ENCODE measurements around the gene BACH2. TPM values are rescaled to one million over a fixed set of nuclear protein-coding genes. Genes with fewer than 3 reads are reported as not detected.

Gene BACH2
- total RNA-seq, 1 donor from 2014 or later, result 0.76 TPM

GRCh38 chr6:90237350-90237990 lies 59.2 kb downstream of the BACH2 start:
- ATAC-seq, result no peak

DNA sequence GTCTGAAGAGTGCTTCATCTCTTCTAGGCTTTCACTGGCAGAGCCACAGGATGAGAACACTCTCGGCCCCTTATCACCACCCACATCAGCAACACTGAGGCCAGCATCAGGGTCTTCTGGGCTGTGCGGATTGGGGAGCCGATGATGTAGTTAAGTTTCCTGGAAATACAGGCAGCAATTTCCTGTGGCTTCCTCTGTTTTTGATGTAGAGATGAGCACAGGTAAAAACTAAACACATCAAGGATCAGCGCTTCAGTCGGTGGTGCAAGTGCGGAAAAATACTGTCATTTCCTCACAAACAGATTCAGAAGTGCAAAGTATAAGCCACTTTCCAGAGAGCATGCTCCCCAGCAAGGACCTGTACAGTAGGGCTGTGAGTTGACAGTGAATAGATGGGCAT lies 62.6 kb downstream of the BACH2 start:
- no peak for ATAC-seq

DNA sequence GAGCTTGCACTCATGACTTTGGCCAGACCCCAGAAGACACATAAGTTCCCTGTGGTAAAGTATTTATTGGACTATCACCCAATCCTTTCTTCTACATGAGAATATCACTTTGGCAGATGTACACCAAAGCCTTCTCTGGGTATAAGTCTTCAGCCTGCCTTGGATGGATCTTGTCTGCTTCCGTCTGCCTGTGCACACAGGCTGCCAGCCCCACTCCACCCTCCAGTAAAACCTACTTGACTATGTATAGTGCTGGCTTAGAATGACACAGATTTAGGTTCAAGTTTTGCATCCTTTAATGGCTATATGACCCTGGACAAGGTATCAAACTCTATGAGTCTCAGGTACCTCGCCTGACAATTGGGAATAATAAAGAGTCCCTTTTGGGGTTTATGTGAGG lies 63.4 kb downstream of the BACH2 start:
- ATAC-seq, result no peak

- ATAC-seq, result no peak
Measured at GRCh38 chr6:90231798-90232197, 64.8 kb downstream of the BACH2 start.

GRCh38 chr6:90231308-90231707 lies 65.3 kb downstream of the BACH2 start:
- no peak for ATAC-seq

- no peak for ATAC-seq
Measured at GRCh38 chr6:90230548-90231215, 66.0 kb downstream of the BACH2 start.

DNA sequence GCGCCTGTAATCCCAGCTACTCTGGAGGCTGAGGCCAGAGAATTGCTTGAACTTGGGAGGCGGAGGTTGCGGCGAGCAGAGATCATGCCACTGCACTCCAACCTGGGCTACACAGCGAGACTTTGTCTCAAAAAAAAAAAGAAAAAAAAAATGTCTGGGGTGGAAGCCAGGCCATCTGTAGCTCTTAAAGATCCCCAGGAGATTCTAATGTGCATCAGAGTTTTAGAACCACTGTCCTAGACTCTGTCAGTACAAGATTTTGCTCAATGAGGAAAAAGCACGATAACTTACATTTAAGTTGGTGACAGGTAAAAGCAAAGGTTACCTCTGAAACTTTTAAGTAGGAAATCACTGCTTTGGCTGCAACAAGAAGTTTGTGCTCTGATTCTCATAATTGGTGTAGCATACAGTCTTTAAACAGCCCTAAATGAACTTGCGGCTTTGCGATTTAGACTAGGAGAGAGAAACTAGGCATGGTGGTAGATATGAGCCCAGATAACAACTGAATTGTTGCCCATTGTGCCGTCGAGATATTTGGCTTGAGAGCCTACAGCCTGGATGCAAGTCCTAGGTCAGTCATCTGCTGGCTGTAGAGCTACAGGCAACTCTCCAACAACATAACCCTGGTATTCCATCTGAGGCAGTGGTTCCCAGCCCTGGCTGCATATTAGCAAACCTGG lies 67.2 kb downstream of the BACH2 start:
- ATAC-seq, result no peak

- no peak for ATAC-seq
Measured at GRCh38 chr6:90227673-90228072, 69.0 kb downstream of the BACH2 start.

GRCh38 chr6:90227213-90227612 lies 69.4 kb downstream of the BACH2 start:
- no peak for ATAC-seq

DNA sequence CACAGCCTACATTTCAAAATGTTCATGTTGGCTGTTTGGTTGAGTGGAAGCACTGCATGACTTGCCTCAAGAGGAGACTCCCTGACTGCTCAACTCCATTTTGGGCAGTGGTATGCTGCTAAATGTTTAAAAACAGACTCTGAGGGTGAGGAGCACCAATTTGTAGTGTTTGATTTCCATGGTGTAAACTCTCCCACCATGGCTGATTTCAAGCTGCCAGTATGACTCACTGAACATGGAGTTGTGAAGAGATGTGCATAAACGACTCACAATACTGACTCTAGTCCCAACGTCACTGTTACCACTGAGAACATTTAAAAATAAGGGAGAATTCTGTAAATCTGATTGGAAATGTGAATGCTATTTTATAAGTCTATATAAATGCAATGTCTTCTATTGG lies 70.4 kb downstream of the BACH2 start:
- no peak for ATAC-seq

GRCh38 chr6:90224196-90224595 lies 72.4 kb downstream of the BACH2 start:
- no peak for ATAC-seq

DNA sequence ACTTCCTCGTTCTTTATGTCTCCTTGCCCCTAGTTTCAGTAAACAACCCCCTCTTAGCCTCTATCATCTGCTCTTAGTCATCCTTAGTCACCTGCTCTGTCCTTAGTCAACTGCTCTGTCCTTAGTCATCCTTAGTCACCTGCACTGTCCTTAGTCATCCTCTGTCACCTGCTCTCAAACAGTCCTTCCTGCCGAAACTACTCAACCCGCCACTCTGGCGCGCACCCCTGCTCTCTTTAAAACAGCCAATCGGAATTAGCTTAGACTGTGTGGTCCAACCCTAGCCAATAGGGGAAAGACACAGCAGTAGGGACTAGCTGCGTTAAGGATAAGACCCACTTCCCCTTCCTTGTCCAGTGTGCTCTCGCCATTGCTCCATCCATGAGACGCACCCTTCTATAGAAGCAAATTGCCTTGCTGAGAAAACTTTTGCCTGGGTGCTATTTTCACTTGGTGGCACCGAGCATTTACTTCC lies 73.9 kb downstream of the BACH2 start:
- ATAC-seq, result peak; percentile 73

- no peak for ATAC-seq
Measured at GRCh38 chr6:90222008-90222407, 74.6 kb downstream of the BACH2 start.

DNA sequence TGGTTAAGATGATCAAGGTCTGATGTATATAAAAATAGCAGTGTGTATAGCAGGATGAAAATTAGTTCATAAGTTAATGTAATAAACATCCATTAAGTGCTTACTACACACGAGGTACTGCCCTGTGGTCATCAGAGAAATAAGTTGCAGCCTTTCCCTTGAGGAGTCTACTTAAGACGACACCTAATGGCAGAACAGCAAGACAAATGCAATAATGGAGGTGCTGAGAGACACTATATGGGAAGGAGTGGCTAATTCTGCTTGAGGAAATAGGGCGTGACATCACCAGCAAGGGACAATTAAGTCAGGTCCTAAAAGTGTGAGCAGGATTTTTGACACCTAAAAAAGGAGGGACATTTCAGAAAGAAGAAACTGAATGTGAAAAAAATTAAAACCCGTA lies 75.2 kb downstream of the BACH2 start:
- ATAC-seq, result no peak

- ATAC-seq, result no peak
Measured at GRCh38 chr6:90220273-90220672, 76.4 kb downstream of the BACH2 start.

DNA sequence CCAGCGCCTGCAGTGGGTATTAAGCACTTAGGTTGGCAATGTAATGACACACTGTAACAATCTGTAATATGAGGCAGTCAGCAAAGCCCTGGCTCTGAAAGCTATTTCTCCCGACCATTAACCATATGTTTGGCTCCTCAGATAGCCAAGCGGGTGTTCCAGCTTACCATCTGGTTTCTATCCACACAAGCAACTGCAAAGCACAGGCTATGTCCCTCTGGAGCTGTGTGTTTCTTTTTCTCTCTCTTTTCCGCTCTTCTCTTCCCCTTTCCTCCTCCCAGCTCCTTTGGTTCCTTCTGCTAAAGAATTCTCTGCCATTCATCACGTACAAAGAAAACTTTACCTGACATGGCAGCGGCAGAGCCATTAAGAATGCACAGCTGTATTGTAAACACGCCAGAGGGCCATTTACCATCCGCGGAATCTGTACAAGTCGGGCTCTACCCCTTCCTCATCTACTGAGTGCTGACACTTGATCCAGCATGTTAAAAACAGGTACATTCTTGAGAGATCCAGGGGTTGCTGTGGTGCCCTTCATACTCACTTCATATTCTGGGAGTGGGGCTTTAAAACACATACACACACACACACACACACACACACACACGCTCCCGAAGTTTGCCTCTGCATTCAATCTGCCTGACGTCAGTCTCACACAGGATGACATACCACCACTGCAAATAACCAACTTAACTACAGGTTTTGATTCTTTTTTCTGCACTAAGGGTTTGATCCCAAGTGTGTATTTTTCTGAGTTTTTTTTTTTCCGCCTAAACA lies 77.2 kb downstream of the BACH2 start:
- peak; percentile 42 for ATAC-seq

- ATAC-seq, result no peak
Measured at GRCh38 chr6:90218959-90219208, 77.8 kb downstream of the BACH2 start.

DNA sequence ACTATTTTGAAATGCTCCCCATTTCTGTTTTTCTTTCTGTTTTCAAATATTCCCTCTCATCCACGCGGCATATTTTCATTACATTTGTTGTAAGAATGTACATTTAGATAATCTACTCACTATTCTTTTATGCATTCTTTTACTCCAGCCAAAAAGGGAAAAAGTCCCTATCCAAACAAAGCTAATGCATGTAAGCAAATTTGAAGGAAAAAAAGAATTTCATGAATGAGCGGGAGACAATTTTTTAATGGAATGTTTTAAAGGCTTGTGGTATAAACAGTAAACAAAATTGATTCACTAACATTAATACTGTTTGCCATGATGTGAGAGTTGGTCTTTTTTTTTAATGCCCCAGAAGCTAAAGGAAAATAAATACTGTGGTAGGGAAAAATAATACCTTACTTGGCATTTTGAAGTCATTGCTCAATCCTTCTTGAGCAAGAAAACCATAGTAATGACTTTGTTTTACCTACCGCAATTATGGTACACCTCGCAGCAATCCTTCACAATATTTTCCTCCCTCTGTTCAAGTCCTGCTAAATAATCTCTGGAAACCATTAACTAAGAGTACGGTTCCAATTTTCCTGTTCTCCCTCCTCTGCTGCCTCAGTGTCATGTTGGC lies 79.0 kb downstream of the BACH2 start:
- no peak for ATAC-seq

- ATAC-seq, result no peak
Measured at GRCh38 chr6:90216072-90216977, 80.3 kb downstream of the BACH2 start.

DNA sequence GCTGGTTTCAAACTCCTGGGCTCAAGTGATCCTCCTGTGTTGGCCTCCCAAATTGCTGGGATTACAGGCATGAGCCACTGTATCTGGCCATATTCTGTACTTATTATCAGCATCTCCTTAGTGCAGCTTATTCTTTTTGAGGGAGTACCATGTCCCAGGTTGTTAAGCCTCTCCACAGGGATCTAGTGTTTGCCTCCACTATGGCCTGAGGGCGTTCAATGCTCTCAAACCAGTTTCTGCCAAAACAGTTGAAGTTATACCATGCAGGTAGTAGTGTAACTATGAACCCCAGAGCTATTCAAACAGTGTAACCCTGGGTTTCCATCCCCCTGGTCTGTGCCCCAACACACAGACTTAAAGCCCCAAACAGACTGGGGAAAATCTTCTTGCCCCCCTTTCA lies 81.7 kb downstream of the BACH2 start:
- ATAC-seq, result no peak

DNA sequence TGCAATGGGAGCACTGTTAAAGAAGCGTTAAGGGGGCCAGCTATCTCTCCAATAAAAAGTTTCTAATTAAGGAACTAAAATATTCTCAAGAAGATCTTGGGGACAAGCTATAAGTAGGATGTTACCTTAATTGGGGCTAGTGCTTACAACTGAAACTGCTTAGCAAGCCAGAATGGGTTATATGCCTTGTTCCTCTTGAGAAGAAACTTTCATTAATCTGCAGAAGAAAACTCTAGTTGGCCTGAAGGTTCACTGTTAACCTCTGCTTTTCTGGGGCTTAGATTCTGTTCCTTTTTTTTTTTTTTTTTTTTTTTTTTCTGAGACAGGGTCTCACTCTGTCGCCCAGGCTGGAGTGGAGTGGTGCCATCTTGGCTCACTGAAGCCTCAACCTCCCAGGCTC lies 82.2 kb downstream of the BACH2 start:
- ATAC-seq, result no peak

DNA sequence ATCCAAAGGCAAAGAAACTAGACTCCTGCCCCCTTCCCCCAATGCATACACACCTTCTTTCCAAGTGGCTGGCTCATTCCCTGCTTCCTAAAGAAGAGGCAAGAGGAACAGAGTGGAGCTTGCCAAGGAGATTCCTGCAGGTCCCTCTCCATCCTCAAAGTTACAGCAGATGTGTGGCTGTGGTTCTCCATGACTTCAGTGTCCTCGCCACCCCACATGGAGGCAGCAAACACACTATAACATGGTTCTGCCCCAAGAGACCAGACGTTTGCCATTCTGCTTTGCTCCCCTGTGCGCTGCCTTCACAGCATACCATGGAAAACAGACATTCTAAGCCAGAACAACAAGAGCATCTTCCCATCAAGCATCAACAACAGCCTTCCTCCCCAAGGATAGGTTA lies 84.4 kb downstream of the BACH2 start:
- no peak for ATAC-seq

Data from esophagus mucosa (tissue), 1 donor.